Panc1 (cell line): ENCODE results near the gene PLXNC1. TPM values are rescaled to one million over a fixed set of nuclear protein-coding genes. Genes with fewer than 3 reads are reported as not detected.

ENCODE experiments used
- ATAC-seq: fragments of 200-7000 bp; cut with Tn5 transposase; 2 replicates; pipeline ENCODE4 v1.9.1; 2020; ENCODE audit warnings: mild to moderate bottlenecking, moderate library complexity
- BruUV-seq: library from RNA; stranded (reverse); fragments of 400-500 nt; replicated peaks from 2 replicates; lab custom pipeline; 2021; lab: Mats Ljungman, UMichigan
- CTCF ChIA-PET: fragments of 300-600 bp; sonication (Branson Sonifier 250); formaldehyde crosslinking; loops from one replicate; lab custom pipeline; 2022; ENCODE audit warnings: antibody characterized with exemption; lab: Charles Lee
- POLR2A ChIA-PET: fragments of 300-600 bp; sonication (Branson Sonifier 250); formaldehyde crosslinking; loops from one replicate; lab custom pipeline; 2022; ENCODE audit warnings: antibody characterized with exemption; lab: Charles Lee
- DNase-seq: peaks from one replicate; pipeline ENCODE4 v3.0.0-alpha.2; 2010; ENCODE audit warnings: low read depth, low spot score
- H3K27ac ChIP-seq: 2 replicates; pipeline ENCODE4 v1.5.1; 2011; ENCODE audit warnings: mild to moderate bottlenecking, low read length, inconsistent platforms
- H3K27me3 ChIP-seq: fragments of 200-500 bp; sonication (Bioruptor generic); 2 replicates; pipeline ENCODE4 v1.6.0; 2014; ENCODE audit warnings: low read length, inconsistent platforms; ENCODE audit not compliant: control insufficient read depth, insufficient read depth
- H3K36me3 ChIP-seq: fragments of 200-500 bp; sonication (Bioruptor generic); 2 replicates; pipeline ENCODE4 v1.5.1; 2014; ENCODE audit warnings: inconsistent platforms, mild to moderate bottlenecking, low read length, moderate library complexity; ENCODE audit not compliant: control insufficient read depth, insufficient read depth
- H3K4me1 ChIP-seq: 2 replicates; pipeline ENCODE4 v1.5.1; 2011; ENCODE audit warnings: inconsistent platforms, mild to moderate bottlenecking, low read length, moderate library complexity; ENCODE audit not compliant: control insufficient read depth, insufficient read depth
- H3K4me3 ChIP-seq, 2 experiments: 2 replicates each; pipeline ENCODE4 v1.5.1; 2011 to 2012; ENCODE audit warnings: low read depth in 2 of 2, low read length in 2 of 2, mild to moderate bottlenecking in 2 of 2, inconsistent platforms in 1 of 2, moderate library complexity in 1 of 2
- H3K9me3 ChIP-seq: fragments of 200-500 bp; sonication (Bioruptor generic); 2 replicates; pipeline ENCODE4 v1.5.1; 2014; ENCODE audit warnings: low read depth, mild to moderate bottlenecking, inconsistent platforms, low read length, moderate library complexity; ENCODE audit not compliant: control insufficient read depth, insufficient read depth
- POLR2AphosphoS5 ChIP-seq: IDR thresholded peaks from 2 replicates; pipeline ENCODE4 v1.6.1; 2012; ENCODE audit warnings: mild to moderate bottlenecking, low read depth, low read length, moderate library complexity
- REST ChIP-seq, 2 experiments: IDR thresholded peaks; 2 replicates each; pipeline ENCODE4 v1.6.1; 2011 to 2012; ENCODE audit warnings: low read depth in 2 of 2, control low read depth in 1 of 2, low read length in 1 of 2, mild to moderate bottlenecking in 1 of 2, moderate library complexity in 1 of 2; ENCODE audit not compliant: insufficient read depth in 1 of 2
- SIN3A ChIP-seq: IDR thresholded peaks from 2 replicates; pipeline ENCODE4 v1.6.1; 2012; ENCODE audit warnings: low read depth, mild to moderate bottlenecking, low read length, moderate library complexity, borderline replicate concordance; ENCODE audit not compliant: insufficient read depth
- TCF7L2 ChIP-seq: IDR thresholded peaks from 2 replicates; pipeline ENCODE4 v1.6.1; 2011; ENCODE audit warnings: mild to moderate bottlenecking, low read depth, low read length, inconsistent platforms
- in situ Hi-C: cut with HindIII; loops from 2 replicates; pipeline ENCODE4 v1.10.0; 2016; ENCODE audit warnings: low sequenced_read_pairs, low pct_unique_long_range_greater_than_20kb
- intact Hi-C: fragments of 100-400 bp; cut with micrococcal nuclease; formaldehyde crosslinking; loops from one replicate; pipeline ENCODE4 v1.10.0; 2022; ENCODE audit not compliant: unreplicated experiment
- total RNA-seq: library from RNA; stranded (reverse); gene quantifications from one replicate; pipeline ENCODE4 v1.2.1, GENCODE V29; 2021; ENCODE audit not compliant: unreplicated experiment
- TF ChIP-seq, protein P1 (sequence below): fragments of 450-650 bp; IDR thresholded peaks from 2 replicates; pipeline ENCODE4 v1.5.1; 2017; ENCODE audit warnings: mild to moderate bottlenecking

Gene PLXNC1
- total RNA-seq, 1 experiment from 2014 or later: 0.57 TPM

GRCh38 chr12:94123127-94123526 lies 25.2 kb upstream of the PLXNC1 start:
- no TSS peak for BruUV-seq
- ATAC-seq: no peak
- DNase-seq: no peak
- Histone ChIP-seq H3K27me3 (peaks cover 28% of the 10 kb centered on the region), H3K27ac (no peak overlapping the region), H3K36me3 (no peaks in the 10 kb centered on the region), H3K4me3 (no peak overlapping the region), H3K4me1 (no peaks in the 10 kb centered on the region), H3K9me3 (no peaks in the 10 kb centered on the region)
- TF ChIP-seq, protein P1, sequence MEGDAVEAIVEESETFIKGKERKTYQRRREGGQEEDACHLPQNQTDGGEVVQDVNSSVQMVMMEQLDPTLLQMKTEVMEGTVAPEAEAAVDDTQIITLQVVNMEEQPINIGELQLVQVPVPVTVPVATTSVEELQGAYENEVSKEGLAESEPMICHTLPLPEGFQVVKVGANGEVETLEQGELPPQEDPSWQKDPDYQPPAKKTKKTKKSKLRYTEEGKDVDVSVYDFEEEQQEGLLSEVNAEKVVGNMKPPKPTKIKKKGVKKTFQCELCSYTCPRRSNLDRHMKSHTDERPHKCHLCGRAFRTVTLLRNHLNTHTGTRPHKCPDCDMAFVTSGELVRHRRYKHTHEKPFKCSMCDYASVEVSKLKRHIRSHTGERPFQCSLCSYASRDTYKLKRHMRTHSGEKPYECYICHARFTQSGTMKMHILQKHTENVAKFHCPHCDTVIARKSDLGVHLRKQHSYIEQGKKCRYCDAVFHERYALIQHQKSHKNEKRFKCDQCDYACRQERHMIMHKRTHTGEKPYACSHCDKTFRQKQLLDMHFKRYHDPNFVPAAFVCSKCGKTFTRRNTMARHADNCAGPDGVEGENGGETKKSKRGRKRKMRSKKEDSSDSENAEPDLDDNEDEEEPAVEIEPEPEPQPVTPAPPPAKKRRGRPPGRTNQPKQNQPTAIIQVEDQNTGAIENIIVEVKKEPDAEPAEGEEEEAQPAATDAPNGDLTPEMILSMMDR: no peak
- TF ChIP-seq SIN3A (no peak), REST (IDR thresholded peaks at IDR 0.05; ENCODE audit: insufficient read depth in 1 of 2, low read depth in 2 of 2, low read length in 1 of 2) (no peak), TCF7L2 (no peak), POLR2AphosphoS5 (no peak)
- in situ Hi-C loops (no loop called here), intact Hi-C loops (no loop called here)
- POLR2A ChIA-PET: no interaction called here
- CTCF ChIA-PET: no interaction called here

DNA sequence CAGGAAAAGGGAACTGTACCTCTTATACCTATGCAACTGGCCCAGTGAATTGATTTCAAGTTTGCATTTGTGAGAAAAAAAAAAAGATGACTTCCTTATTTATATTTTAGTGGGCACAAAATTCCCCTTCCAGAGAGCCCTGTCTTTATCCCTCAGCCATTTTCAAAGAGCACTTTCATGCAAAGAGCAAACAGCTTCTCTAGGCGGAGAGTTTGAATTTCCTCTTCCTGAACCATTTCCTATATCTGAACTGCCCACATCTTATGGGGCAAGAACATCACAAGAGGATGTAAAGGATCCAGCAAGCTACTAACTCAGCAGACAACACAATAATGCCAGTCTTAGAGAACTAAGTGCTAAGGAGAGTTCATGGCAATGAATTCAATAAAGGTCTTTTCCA lies 22.3 kb upstream of the PLXNC1 start:
- H3K4me3 ChIP-seq: no peak overlapping the region
- ChIA-PET CTCF (no interaction called here), POLR2A (no interaction called here)
- no peak overlapping the region for H3K27ac ChIP-seq
- peaks cover 32% of the 10 kb centered on the region for H3K27me3 ChIP-seq
- no peaks in the 10 kb centered on the region for H3K36me3 ChIP-seq
- ATAC-seq (no peak), DNase-seq (no peak)
- TF ChIP-seq, protein P1: no peak
- TF ChIP-seq TCF7L2 (no peak), POLR2AphosphoS5 (no peak), SIN3A (no peak), REST (IDR thresholded peaks at IDR 0.05; ENCODE audit: insufficient read depth in 1 of 2, low read depth in 2 of 2, low read length in 1 of 2) (no peak)
- intact Hi-C loops: no loop called here
- in situ Hi-C loops: no loop called here
- no peaks in the 10 kb centered on the region for H3K4me1 ChIP-seq
- H3K9me3 ChIP-seq: no peaks in the 10 kb centered on the region
- BruUV-seq: no TSS peak
